ENCODE data around the gene LGALS3. TPM values are rescaled to one million over a fixed set of nuclear protein-coding genes. Genes with fewer than 3 reads are reported as not detected.

Gene LGALS3
- total RNA-seq, 1 experiment from 2014 or later = 317 TPM

- ChIA-PET POLR2A (ENCODE audit: unreplicated experiment) (no interaction called here), CTCF (no interaction called here)
- DNase-seq (no peak), ATAC-seq (no peak)
- intact Hi-C loops (cut with micrococcal nuclease) = no loop called here
- Histone ChIP-seq H3K36me3 (ENCODE audit: low read depth, low read length) (peaks cover 74% of the 10 kb centered on the region), H3F3A (ENCODE audit: low read length, unreplicated experiment) (peaks cover 5% of the 10 kb centered on the region), H4K20me1 (ENCODE audit: low read length) (peaks cover 35% of the 10 kb centered on the region), H3K27me3 (ENCODE audit: low read length) (no peaks in the 10 kb centered on the region), H3K9me2 (replicated peaks; ENCODE audit: low read length) (no peaks in the 10 kb centered on the region), H3K9ac (ENCODE audit: low read length) (no peak overlapping the region), H2AFZ (ENCODE audit: low read length) (no peak overlapping the region), H3K27ac (ENCODE audit: low read length) (no peak overlapping the region), H3K4me2 (ENCODE audit: low read length) (no peak overlapping the region), H3K4me3 (ENCODE audit: low read length) (no peak overlapping the region), H3K79me2 (ENCODE audit: low read length) (peaks cover 37% of the 10 kb centered on the region), H3K9me3 (ENCODE audit: low read length) (no peaks in the 10 kb centered on the region), H3K4me1 (ENCODE audit: insufficient read depth, low read length) (no peaks in the 10 kb centered on the region)
- no TSS peak for BruUV-seq (replicated peaks)
- TF ChIP-seq EZH2 (IDR thresholded peaks at IDR 0.05; ENCODE audit: low read length, unreplicated experiment) (no peak), EZH2phosphoT487 (IDR thresholded peaks at IDR 0.05; ENCODE audit: borderline replicate concordance, low read length) (no peak)
- TF ChIP-seq, protein P1, sequence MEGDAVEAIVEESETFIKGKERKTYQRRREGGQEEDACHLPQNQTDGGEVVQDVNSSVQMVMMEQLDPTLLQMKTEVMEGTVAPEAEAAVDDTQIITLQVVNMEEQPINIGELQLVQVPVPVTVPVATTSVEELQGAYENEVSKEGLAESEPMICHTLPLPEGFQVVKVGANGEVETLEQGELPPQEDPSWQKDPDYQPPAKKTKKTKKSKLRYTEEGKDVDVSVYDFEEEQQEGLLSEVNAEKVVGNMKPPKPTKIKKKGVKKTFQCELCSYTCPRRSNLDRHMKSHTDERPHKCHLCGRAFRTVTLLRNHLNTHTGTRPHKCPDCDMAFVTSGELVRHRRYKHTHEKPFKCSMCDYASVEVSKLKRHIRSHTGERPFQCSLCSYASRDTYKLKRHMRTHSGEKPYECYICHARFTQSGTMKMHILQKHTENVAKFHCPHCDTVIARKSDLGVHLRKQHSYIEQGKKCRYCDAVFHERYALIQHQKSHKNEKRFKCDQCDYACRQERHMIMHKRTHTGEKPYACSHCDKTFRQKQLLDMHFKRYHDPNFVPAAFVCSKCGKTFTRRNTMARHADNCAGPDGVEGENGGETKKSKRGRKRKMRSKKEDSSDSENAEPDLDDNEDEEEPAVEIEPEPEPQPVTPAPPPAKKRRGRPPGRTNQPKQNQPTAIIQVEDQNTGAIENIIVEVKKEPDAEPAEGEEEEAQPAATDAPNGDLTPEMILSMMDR (conservative IDR thresholded peaks at IDR 0.05; ENCODE audit: low read depth, low read length) = no peak
Measured at GRCh38 chr14:55139141-55139540, 10.1 kb downstream of the LGALS3 start.

GRCh38 chr14:55139696-55140509 lies 10.9 kb downstream of the LGALS3 start:
- TF ChIP-seq, protein P1 (conservative IDR thresholded peaks at IDR 0.05; ENCODE audit: low read depth, low read length) = no peak
- TF ChIP-seq EZH2phosphoT487 (IDR thresholded peaks at IDR 0.05; ENCODE audit: borderline replicate concordance, low read length) (no peak), EZH2 (IDR thresholded peaks at IDR 0.05; ENCODE audit: low read length, unreplicated experiment) (no peak)
- no peaks in the 10 kb centered on the region for H3K9me2 ChIP-seq (replicated peaks; ENCODE audit: low read length)
- H2AFZ ChIP-seq (ENCODE audit: low read length) = no peak overlapping the region
- H3K4me3 ChIP-seq (ENCODE audit: low read length) = no peak overlapping the region
- DNase-seq = no peak
- ATAC-seq = no peak
- H3K79me2 ChIP-seq (ENCODE audit: low read length) = peaks cover 29% of the 10 kb centered on the region
- peaks cover 29% of the 10 kb centered on the region for H4K20me1 ChIP-seq (ENCODE audit: low read length)
- H3K9me3 ChIP-seq (ENCODE audit: low read length) = no peaks in the 10 kb centered on the region
- peaks cover 74% of the 10 kb centered on the region for H3K36me3 ChIP-seq (ENCODE audit: low read depth, low read length)
- ChIA-PET CTCF (no interaction called here), POLR2A (ENCODE audit: unreplicated experiment) (no interaction called here)
- no peak overlapping the region for H3K27ac ChIP-seq (ENCODE audit: low read length)
- intact Hi-C loops (cut with micrococcal nuclease) = no loop called here
- H3K27me3 ChIP-seq (ENCODE audit: low read length) = no peaks in the 10 kb centered on the region
- H3K4me2 ChIP-seq (ENCODE audit: low read length) = no peak overlapping the region
- H3F3A ChIP-seq (ENCODE audit: low read length, unreplicated experiment) = peaks cover 5% of the 10 kb centered on the region
- H3K9ac ChIP-seq (ENCODE audit: low read length) = no peak overlapping the region
- no peaks in the 10 kb centered on the region for H3K4me1 ChIP-seq (ENCODE audit: insufficient read depth, low read length)
- BruUV-seq (replicated peaks) = no TSS peak

GRCh38 chr14:55141825-55142224 lies 12.8 kb downstream of the LGALS3 start:
- H3K4me2 ChIP-seq (ENCODE audit: low read length) = no peak overlapping the region
- no peak overlapping the region for H3K9ac ChIP-seq (ENCODE audit: low read length)
- no peak overlapping the region for H3K27ac ChIP-seq (ENCODE audit: low read length)
- no TSS peak for BruUV-seq (replicated peaks)
- no peaks in the 10 kb centered on the region for H3K9me3 ChIP-seq (ENCODE audit: low read length)
- no peak overlapping the region for H3K4me3 ChIP-seq (ENCODE audit: low read length)
- no peaks in the 10 kb centered on the region for H3K9me2 ChIP-seq (replicated peaks; ENCODE audit: low read length)
- CTCF ChIA-PET = no interaction called here
- ATAC-seq = no peak
- TF ChIP-seq, protein P1 (conservative IDR thresholded peaks at IDR 0.05; ENCODE audit: low read depth, low read length) = no peak
- no peak for TF ChIP-seq EZH2phosphoT487 (IDR thresholded peaks at IDR 0.05; ENCODE audit: borderline replicate concordance, low read length)
- TF ChIP-seq EZH2 (IDR thresholded peaks at IDR 0.05; ENCODE audit: low read length, unreplicated experiment) = no peak
- H2AFZ ChIP-seq (ENCODE audit: low read length) = no peak overlapping the region
- H4K20me1 ChIP-seq (ENCODE audit: low read length) = peaks cover 14% of the 10 kb centered on the region
- intact Hi-C loops (cut with micrococcal nuclease) = no loop called here
- H3K4me1 ChIP-seq (ENCODE audit: insufficient read depth, low read length) = no peaks in the 10 kb centered on the region
- DNase-seq = no peak
- no peaks in the 10 kb centered on the region for H3K27me3 ChIP-seq (ENCODE audit: low read length)
- peaks cover 12% of the 10 kb centered on the region for H3K79me2 ChIP-seq (ENCODE audit: low read length)
- POLR2A ChIA-PET (ENCODE audit: unreplicated experiment) = no interaction called here
- H3K36me3 ChIP-seq (ENCODE audit: low read depth, low read length) = peaks cover 87% of the 10 kb centered on the region
- H3F3A ChIP-seq (ENCODE audit: low read length, unreplicated experiment) = peaks cover 5% of the 10 kb centered on the region

Measured in PC-3 (cell line).